WTC11 (cell line): ENCODE results near the gene PCDHA3. TPM values are rescaled to one million over a fixed set of nuclear protein-coding genes. Genes with fewer than 3 reads are reported as not detected.
"Not testable (repeated sequence)": the region's sequence is repeated elsewhere in the genome, so short reads cannot be mapped to it uniquely, and the experiment has no call there.

Experiments
- ATAC-seq: fragments of 200-7000 bp; cut with Tn5 transposase; 2 replicates; pipeline ENCODE4 v1.10.0; 2021; ENCODE audit warnings: mild to moderate bottlenecking, moderate library complexity
- CTCF ChIA-PET: fragments of 300-600 bp; sonication (Branson Sonifier 250); formaldehyde crosslinking; loops from one replicate; lab custom pipeline; 2021; ENCODE audit warnings: antibody characterized with exemption; lab: Charles Lee
- POLR2A ChIA-PET: fragments of 350-600 bp; sonication (Branson Sonifier 250); formaldehyde crosslinking; loops from one replicate; lab custom pipeline; 2021; ENCODE audit warnings: antibody characterized with exemption; lab: Charles Lee
- DNase-seq: peaks from one replicate; pipeline ENCODE4 v3.0.0; 2021; ENCODE audit warnings: low spot score
- H3K27ac Mint-ChIP-seq: 2 replicates; pipeline ENCODE4 v1.8.0; 2021; ENCODE audit warnings: mixed read lengths
- H3K27me3 Mint-ChIP-seq: 2 replicates; pipeline ENCODE4 v1.8.0; 2021; ENCODE audit warnings: low read depth, mild to moderate bottlenecking, moderate library complexity, mixed read lengths
- H3K36me3 Mint-ChIP-seq: 2 replicates; pipeline ENCODE4 v1.8.0; 2021; ENCODE audit warnings: mixed read lengths
- H3K4me1 Mint-ChIP-seq: 2 replicates; pipeline ENCODE4 v1.8.0; 2022; ENCODE audit warnings: mixed read lengths
- H3K4me3 Mint-ChIP-seq: 2 replicates; pipeline ENCODE4 v1.8.0; 2021; ENCODE audit warnings: mild to moderate bottlenecking, moderate library complexity, mixed read lengths
- H3K9me3 Mint-ChIP-seq: 2 replicates; pipeline ENCODE4 v1.8.0; 2021; ENCODE audit warnings: mixed read lengths
- ESRRA ChIP-seq: sonication (generic); formaldehyde crosslinking; IDR thresholded peaks from 2 replicates; pipeline ENCODE4 v1.8.1; 2022; ENCODE audit warnings: mild to moderate bottlenecking, missing genetic modification reagents, borderline replicate concordance
- IRF2 ChIP-seq: sonication (generic); formaldehyde crosslinking; IDR thresholded peaks from 2 replicates; pipeline ENCODE4 v1.8.0; 2022; ENCODE audit warnings: low read depth, missing genetic modification reagents, borderline replicate concordance
- NFE2L1 ChIP-seq: sonication (generic); formaldehyde crosslinking; IDR thresholded peaks from 2 replicates; pipeline ENCODE4 v1.8.1; 2023; ENCODE audit warnings: missing genetic modification reagents
- NR1H2 ChIP-seq: sonication (generic); formaldehyde crosslinking; IDR thresholded peaks from 2 replicates; pipeline ENCODE4 v1.9.0; 2021; ENCODE audit warnings: mild to moderate bottlenecking, moderate library complexity, missing genetic modification reagents
- total RNA-seq: library from RNA; stranded (reverse); gene quantifications from 3 replicates; pipeline ENCODE4 v1.2.3, GENCODE V29; 2021
- TF ChIP-seq, protein P1 (sequence below): fragments of 200-600 bp; IDR thresholded peaks from 2 replicates; pipeline ENCODE4 v1.8.0; 2022; ENCODE audit warnings: antibody characterized with exemption
- TF ChIP-seq, protein P2 (sequence below): sonication (generic); formaldehyde crosslinking; IDR thresholded peaks from 2 replicates; pipeline ENCODE4 v1.8.1; 2023; ENCODE audit warnings: mild to moderate bottlenecking, missing genetic modification reagents, moderate library complexity
- TF ChIP-seq, protein P3 (sequence below): sonication (generic); formaldehyde crosslinking; IDR thresholded peaks from 2 replicates; pipeline ENCODE4 v1.8.1; 2023; ENCODE audit warnings: mild to moderate bottlenecking, moderate library complexity, missing genetic modification reagents

Gene PCDHA3
- total RNA-seq, 1 experiment from 2014 or later, result 3.4 TPM

DNA sequence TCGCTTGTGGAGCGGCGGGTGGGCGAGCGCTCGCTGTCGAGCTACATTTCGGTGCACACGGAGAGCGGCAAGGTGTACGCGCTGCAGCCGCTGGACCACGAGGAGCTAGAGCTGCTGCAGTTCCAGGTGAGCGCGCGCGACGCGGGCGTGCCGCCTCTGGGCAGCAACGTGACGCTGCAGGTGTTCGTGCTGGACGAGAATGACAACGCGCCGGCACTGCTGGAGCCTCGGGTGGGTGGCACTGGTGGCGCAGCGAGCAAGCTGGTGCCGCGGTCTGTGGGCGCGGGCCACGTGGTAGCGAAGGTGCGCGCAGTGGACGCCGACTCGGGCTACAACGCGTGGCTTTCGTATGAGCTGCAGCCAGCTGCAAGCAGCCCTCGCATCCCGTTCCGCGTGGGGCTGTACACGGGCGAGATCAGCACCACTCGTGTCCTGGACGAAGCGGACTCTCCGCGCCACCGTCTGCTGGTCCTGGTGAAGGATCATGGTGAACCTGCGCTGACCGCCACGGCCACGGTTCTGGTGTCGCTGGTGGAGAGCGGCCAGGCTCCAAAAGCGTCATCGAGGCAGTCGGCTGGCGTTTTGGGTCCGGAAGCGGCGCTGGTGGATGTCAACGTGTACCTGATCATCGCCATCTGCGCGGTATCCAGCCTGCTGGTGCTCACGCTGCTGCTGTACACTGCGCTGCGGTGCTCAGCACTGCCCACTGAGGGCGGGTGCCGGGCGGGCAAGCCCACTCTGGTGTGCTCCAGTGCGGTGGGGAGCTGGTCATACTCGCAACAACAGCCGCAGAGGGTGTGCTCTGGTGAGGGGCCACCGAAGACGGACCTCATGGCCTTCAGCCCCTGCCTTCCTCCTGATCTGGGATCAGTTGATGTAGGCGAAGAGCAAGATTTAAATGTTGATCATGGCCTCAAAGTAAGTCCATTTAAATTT is 42.2 kb downstream of the PCDHA3 start (continued):
- TF ChIP-seq NFE2L1 (CRISPR knock-in tag) (no peak), NR1H2 (no peak), ESRRA (no peak), IRF2 (CRISPR knock-in tag) (no peak)

DNA sequence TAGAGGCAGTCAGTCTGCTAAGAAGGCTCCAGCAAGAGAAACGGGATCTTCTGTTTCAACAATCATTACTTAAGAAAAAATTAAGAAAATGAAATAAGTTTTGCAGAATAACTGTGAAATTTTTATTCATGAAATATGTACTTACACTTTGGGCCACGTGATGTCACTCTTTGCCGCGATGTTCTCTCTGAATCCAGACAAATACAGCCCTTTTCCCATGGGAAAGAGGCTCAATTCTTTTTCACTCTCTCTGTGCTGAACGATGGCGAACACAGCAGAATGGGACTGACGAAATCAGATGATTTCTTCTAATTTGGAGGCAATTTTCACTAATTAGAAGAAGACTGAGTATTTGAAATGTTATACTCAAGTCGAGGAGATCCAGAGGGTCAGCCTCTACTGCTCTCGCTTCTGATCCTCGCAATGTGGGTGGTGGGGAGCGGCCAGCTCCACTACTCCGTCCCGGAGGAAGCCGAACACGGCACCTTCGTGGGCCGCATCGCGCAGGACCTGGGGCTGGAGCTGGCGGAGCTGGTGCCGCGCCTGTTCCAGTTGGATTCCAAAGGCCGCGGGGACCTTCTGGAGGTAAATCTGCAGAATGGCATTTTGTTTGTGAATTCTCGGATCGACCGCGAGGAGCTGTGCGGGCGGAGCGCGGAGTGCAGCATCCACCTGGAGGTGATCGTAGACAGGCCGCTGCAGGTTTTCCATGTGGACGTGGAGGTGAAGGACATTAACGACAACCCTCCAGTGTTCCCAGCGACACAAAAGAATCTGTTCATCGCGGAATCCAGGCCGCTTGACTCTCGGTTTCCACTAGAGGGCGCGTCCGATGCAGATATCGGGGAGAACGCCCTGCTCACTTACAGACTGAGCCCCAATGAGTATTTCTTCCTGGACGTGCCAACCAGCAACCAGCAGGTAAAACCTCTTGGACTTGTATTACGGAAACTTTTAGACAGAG is 47.6 kb downstream of the PCDHA3 start, which contains the start of gene PCDHA9:
PCDHA9 (plus strand) TSS at position 244 of the 964 bp plus-strand sequence; CDS start at position 358, 114 bp downstream.
- ATAC-seq, result peak; percentile 99
- POLR2A ChIA-PET, H3K36me3 Mint-ChIP-seq, H3K4me1 Mint-ChIP-seq, H3K27me3 Mint-ChIP-seq, DNase-seq, H3K9me3 Mint-ChIP-seq: not testable (repeated sequence)
- H3K4me3 Mint-ChIP-seq, result peak within 1 kb of the TSS; percentile 90
- CTCF ChIA-PET, result interaction anchor here (0.6 to 2.4 kb wide), 6 partner anchors 21 to 864 kb away, joined by 3 to 11 read pairs (median 4); partner anchors contain the start of gene PCDHA6
- TF ChIP-seq, protein P1, sequence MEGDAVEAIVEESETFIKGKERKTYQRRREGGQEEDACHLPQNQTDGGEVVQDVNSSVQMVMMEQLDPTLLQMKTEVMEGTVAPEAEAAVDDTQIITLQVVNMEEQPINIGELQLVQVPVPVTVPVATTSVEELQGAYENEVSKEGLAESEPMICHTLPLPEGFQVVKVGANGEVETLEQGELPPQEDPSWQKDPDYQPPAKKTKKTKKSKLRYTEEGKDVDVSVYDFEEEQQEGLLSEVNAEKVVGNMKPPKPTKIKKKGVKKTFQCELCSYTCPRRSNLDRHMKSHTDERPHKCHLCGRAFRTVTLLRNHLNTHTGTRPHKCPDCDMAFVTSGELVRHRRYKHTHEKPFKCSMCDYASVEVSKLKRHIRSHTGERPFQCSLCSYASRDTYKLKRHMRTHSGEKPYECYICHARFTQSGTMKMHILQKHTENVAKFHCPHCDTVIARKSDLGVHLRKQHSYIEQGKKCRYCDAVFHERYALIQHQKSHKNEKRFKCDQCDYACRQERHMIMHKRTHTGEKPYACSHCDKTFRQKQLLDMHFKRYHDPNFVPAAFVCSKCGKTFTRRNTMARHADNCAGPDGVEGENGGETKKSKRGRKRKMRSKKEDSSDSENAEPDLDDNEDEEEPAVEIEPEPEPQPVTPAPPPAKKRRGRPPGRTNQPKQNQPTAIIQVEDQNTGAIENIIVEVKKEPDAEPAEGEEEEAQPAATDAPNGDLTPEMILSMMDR, result peak; percentile 30
- TF ChIP-seq, protein P2, sequence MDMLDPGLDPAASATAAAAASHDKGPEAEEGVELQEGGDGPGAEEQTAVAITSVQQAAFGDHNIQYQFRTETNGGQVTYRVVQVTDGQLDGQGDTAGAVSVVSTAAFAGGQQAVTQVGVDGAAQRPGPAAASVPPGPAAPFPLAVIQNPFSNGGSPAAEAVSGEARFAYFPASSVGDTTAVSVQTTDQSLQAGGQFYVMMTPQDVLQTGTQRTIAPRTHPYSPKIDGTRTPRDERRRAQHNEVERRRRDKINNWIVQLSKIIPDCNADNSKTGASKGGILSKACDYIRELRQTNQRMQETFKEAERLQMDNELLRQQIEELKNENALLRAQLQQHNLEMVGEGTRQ, result peak; percentile 50
- TF ChIP-seq, protein P3, sequence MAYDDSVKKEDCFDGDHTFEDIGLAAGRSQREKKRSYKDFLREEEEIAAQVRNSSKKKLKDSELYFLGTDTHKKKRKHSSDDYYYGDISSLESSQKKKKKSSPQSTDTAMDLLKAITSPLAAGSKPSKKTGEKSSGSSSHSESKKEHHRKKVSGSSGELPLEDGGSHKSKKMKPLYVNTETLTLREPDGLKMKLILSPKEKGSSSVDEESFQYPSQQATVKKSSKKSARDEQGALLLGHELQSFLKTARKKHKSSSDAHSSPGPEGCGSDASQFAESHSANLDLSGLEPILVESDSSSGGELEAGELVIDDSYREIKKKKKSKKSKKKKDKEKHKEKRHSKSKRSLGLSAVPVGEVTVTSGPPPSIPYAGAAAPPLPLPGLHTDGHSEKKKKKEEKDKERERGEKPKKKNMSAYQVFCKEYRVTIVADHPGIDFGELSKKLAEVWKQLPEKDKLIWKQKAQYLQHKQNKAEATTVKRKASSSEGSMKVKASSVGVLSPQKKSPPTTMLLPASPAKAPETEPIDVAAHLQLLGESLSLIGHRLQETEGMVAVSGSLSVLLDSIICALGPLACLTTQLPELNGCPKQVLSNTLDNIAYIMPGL, result peak; percentile 49; the same call in 1 of the 2 replicates
- TF ChIP-seq, all 79 proteins: peak for 3; not testable (repeated sequence) for 76
- H3K27ac Mint-ChIP-seq, result not testable (repeated sequence)

DNA sequence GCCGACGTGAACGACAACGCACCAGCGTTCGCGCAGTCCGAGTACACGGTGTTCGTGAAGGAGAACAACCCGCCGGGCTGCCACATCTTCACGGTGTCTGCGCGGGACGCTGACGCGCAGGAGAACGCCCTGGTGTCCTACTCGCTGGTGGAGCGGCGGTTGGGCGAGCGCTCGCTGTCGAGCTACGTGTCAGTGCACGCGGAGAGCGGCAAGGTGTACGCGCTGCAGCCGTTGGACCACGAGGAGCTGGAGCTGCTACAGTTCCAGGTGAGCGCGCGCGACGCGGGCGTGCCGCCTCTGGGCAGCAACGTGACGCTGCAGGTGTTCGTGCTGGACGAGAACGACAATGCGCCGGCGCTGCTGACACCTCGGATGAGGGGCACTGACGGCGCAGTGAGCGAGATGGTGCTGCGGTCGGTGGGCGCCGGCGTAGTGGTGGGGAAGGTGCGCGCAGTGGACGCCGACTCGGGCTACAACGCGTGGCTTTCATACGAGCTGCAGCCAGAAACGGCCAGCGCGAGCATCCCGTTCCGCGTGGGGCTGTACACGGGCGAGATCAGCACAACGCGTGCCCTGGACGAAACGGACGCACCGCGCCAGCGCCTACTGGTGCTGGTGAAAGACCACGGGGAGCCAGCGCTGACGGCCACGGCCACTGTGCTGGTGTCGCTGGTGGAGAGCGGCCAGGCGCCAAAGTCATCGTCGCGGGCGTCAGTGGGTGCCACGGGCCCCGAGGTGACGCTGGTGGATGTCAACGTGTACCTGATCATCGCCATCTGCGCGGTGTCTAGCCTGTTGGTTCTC is 49.2 kb downstream of the PCDHA3 start:
- H3K27ac Mint-ChIP-seq, H3K4me3 Mint-ChIP-seq, CTCF ChIA-PET, DNase-seq, ATAC-seq, H3K36me3 Mint-ChIP-seq, POLR2A ChIA-PET, H3K27me3 Mint-ChIP-seq, H3K9me3 Mint-ChIP-seq: not testable (repeated sequence)
- H3K4me1 Mint-ChIP-seq, result peaks cover 11% of the 10 kb centered on the region
- TF ChIP-seq IRF2 (CRISPR knock-in tag), result 0 out of 2 replicates have a peak, but pooled peaks have one; percentile 44

Other genes with a start within 250 kb of the PCDHA3 start
- 34.5 to 37.8 TPM (median 34.6 TPM) in 3 replicates for gene SRA1, start 243.6 kb upstream of the PCDHA3 start, total RNA-seq
- 23.7 to 25.9 TPM (median 25.2 TPM) in 3 replicates for gene APBB3, start 236.5 kb upstream of the PCDHA3 start, total RNA-seq
- gene SLC35A4, start 236.2 kb upstream of the PCDHA3 start, total RNA-seq, result 74.7 to 75.7 TPM (median 74.8 TPM) in 3 replicates
- 0.27 to 0.63 TPM (median 0.53 TPM) in 3 replicates for gene CD14, start 167.9 kb upstream of the PCDHA3 start, total RNA-seq
- 28.7 to 32.6 TPM (median 32.2 TPM) in 3 replicates for gene TMCO6, start 161.6 kb upstream of the PCDHA3 start, total RNA-seq
- 74.8 to 81.5 TPM (median 77.7 TPM) in 3 replicates for gene NDUFA2, start 153.4 kb upstream of the PCDHA3 start, total RNA-seq
- gene IK, start 153.2 kb upstream of the PCDHA3 start, total RNA-seq, result 58.5 to 69.2 TPM (median 64.5 TPM) in 3 replicates
- 22.1 to 25.3 TPM (median 23.5 TPM) in 3 replicates for gene WDR55, start 136.2 kb upstream of the PCDHA3 start, total RNA-seq
- gene DND1, start 127.5 kb upstream of the PCDHA3 start, total RNA-seq, result 2.1 to 3.3 TPM (median 2.9 TPM) in 3 replicates
- gene HARS1, start 109.7 kb upstream of the PCDHA3 start, total RNA-seq, result 51.9 to 55.6 TPM (median 52.5 TPM) in 3 replicates
- 26.8 to 28.9 TPM (median 27.7 TPM) in 3 replicates for gene HARS2, start 109.6 kb upstream of the PCDHA3 start, total RNA-seq
- 50.3 to 57.2 TPM (median 54.7 TPM) in 3 replicates for gene ZMAT2, start 100.6 kb upstream of the PCDHA3 start, total RNA-seq
- 2.2 to 2.7 TPM (median 2.4 TPM) in 3 replicates for gene PCDHA1, start 14.9 kb upstream of the PCDHA3 start, total RNA-seq
- gene PCDHA2, start 6.2 kb upstream of the PCDHA3 start, total RNA-seq, result 2.0 to 2.4 TPM (median 2.1 TPM) in 3 replicates
- 5.4 to 6.3 TPM (median 5.6 TPM) in 3 replicates for gene PCDHA4, start 6.0 kb downstream of the PCDHA3 start, total RNA-seq
- 0.85 to 0.94 TPM (median 0.90 TPM) in 3 replicates for gene PCDHA5, start 20.6 kb downstream of the PCDHA3 start, total RNA-seq
- 2.0 to 2.4 TPM (median 2.4 TPM) in 3 replicates for gene PCDHA6, start 26.9 kb downstream of the PCDHA3 start, total RNA-seq
- 2.3 to 2.7 TPM (median 2.4 TPM) in 3 replicates for gene PCDHA7, start 33.2 kb downstream of the PCDHA3 start, total RNA-seq
- gene PCDHA8, start 40.1 kb downstream of the PCDHA3 start, total RNA-seq, result 0.85 to 1.3 TPM (median 1.3 TPM) in 3 replicates
- 1.1 to 1.5 TPM (median 1.4 TPM) in 3 replicates for gene PCDHA9, start 47.3 kb downstream of the PCDHA3 start, total RNA-seq
- 10.8 to 12.0 TPM (median 11.6 TPM) in 3 replicates for gene PCDHA10, start 54.8 kb downstream of the PCDHA3 start, total RNA-seq
- gene PCDHA11, start 67.9 kb downstream of the PCDHA3 start, total RNA-seq, result 5.8 to 8.7 TPM (median 7.9 TPM) in 3 replicates
- gene PCDHA12, start 74.3 kb downstream of the PCDHA3 start, total RNA-seq, result 9.6 to 10.7 TPM (median 10.1 TPM) in 3 replicates
- 2.4 to 3.8 TPM (median 3.0 TPM) in 3 replicates for gene PCDHA13, start 81.1 kb downstream of the PCDHA3 start, total RNA-seq
- gene PCDHAC1, start 125.2 kb downstream of the PCDHA3 start, total RNA-seq, result 8.2 to 8.6 TPM (median 8.4 TPM) in 3 replicates
- 6.7 to 11.3 TPM (median 7.9 TPM) in 3 replicates for gene PCDHAC2, start 165.4 kb downstream of the PCDHA3 start, total RNA-seq